ENCODE results near the gene PTPRM. TPM values are rescaled to one million over a fixed set of nuclear protein-coding genes. Genes with fewer than 3 reads are reported as not detected.

Gene PTPRM
- total RNA-seq, 1 experiment from 2014 or later = 14.5 TPM

DNA sequence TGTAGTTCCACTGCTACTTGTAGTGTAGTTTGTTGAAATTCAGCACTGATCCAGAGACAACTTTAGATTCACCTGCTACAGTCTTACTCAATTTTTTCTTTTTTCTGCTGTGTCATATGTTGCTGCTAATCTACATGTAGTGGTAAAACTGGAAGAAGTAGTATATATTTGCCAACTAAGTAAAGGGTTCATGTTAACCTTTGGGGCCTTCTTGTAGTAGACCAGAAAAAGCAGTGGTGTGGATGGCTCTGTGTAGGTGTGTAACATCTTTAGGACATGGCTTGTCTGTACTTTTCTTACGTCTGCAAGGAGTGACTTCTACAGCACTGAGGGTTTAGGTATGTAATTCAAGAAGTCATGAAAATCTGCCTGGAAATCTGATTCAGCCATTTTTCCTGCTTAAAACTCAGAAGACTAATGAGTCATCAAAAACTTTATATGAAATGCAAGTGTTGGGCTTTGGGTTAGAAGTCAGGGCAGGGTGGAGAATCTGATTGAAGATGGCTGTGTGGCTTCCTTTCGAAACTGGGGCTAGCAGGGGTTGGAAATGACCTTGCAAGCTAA lies 8.4 kb downstream of the PTPRM start:
- no peaks in the 10 kb centered on the region for H4K20me1 ChIP-seq (ENCODE audit: insufficient read depth)
- DNase-seq (ENCODE audit: low read depth, low spot score) = no peak
- no peak for TF ChIP-seq YY1 (IDR thresholded peaks at IDR 0.05; ENCODE audit: extremely low read depth, insufficient replicate concordance, low read depth, low read length)
- no peak for TF ChIP-seq EGR1 (IDR thresholded peaks at IDR 0.05; ENCODE audit: low read depth)
- no peak for TF ChIP-seq CBX3 (IDR thresholded peaks at IDR 0.05; ENCODE audit: low read depth)
- TF ChIP-seq SP1 (IDR thresholded peaks at IDR 0.05; ENCODE audit: low read depth) = no peak
- TF ChIP-seq EZH2 (IDR thresholded peaks at IDR 0.05) = no peak
- no peak for TF ChIP-seq ZBTB33 (IDR thresholded peaks at IDR 0.05; ENCODE audit: extremely low read depth, insufficient replicate concordance, low read length)
- no peak for TF ChIP-seq SRF (IDR thresholded peaks at IDR 0.05; ENCODE audit: low read depth)
- TF ChIP-seq ATF3 (IDR thresholded peaks at IDR 0.05) = no peak
- TF ChIP-seq ZNF274 (IDR thresholded peaks at IDR 0.05; ENCODE audit: low read depth, low read length) = no peak
- no peak for TF ChIP-seq JUND (IDR thresholded peaks at IDR 0.05)
- TF ChIP-seq POLR2A (IDR thresholded peaks at IDR 0.05; ENCODE audit: borderline replicate concordance, extremely low read depth, insufficient read depth, insufficient read length) = no peak
- TF ChIP-seq, protein P1, sequence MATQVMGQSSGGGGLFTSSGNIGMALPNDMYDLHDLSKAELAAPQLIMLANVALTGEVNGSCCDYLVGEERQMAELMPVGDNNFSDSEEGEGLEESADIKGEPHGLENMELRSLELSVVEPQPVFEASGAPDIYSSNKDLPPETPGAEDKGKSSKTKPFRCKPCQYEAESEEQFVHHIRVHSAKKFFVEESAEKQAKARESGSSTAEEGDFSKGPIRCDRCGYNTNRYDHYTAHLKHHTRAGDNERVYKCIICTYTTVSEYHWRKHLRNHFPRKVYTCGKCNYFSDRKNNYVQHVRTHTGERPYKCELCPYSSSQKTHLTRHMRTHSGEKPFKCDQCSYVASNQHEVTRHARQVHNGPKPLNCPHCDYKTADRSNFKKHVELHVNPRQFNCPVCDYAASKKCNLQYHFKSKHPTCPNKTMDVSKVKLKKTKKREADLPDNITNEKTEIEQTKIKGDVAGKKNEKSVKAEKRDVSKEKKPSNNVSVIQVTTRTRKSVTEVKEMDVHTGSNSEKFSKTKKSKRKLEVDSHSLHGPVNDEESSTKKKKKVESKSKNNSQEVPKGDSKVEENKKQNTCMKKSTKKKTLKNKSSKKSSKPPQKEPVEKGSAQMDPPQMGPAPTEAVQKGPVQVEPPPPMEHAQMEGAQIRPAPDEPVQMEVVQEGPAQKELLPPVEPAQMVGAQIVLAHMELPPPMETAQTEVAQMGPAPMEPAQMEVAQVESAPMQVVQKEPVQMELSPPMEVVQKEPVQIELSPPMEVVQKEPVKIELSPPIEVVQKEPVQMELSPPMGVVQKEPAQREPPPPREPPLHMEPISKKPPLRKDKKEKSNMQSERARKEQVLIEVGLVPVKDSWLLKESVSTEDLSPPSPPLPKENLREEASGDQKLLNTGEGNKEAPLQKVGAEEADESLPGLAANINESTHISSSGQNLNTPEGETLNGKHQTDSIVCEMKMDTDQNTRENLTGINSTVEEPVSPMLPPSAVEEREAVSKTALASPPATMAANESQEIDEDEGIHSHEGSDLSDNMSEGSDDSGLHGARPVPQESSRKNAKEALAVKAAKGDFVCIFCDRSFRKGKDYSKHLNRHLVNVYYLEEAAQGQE (IDR thresholded peaks at IDR 0.05; ENCODE audit: low read depth) = no peak
- TF ChIP-seq FOSL1 (IDR thresholded peaks at IDR 0.05; ENCODE audit: low read depth) = no peak
- TF ChIP-seq MAX (IDR thresholded peaks at IDR 0.05) = no peak
- TF ChIP-seq, protein P2, sequence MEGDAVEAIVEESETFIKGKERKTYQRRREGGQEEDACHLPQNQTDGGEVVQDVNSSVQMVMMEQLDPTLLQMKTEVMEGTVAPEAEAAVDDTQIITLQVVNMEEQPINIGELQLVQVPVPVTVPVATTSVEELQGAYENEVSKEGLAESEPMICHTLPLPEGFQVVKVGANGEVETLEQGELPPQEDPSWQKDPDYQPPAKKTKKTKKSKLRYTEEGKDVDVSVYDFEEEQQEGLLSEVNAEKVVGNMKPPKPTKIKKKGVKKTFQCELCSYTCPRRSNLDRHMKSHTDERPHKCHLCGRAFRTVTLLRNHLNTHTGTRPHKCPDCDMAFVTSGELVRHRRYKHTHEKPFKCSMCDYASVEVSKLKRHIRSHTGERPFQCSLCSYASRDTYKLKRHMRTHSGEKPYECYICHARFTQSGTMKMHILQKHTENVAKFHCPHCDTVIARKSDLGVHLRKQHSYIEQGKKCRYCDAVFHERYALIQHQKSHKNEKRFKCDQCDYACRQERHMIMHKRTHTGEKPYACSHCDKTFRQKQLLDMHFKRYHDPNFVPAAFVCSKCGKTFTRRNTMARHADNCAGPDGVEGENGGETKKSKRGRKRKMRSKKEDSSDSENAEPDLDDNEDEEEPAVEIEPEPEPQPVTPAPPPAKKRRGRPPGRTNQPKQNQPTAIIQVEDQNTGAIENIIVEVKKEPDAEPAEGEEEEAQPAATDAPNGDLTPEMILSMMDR (IDR thresholded peaks at IDR 0.05 in 2 of 3, conservative IDR thresholded peaks at IDR 0.05 in 1 of 3; ENCODE audit: borderline replicate concordance in 1 of 3, insufficient read depth in 1 of 3, low read depth in 2 of 3, low read length in 2 of 3) = no peak
- TF ChIP-seq POLR2AphosphoS5 (IDR thresholded peaks at IDR 0.05; ENCODE audit: low read depth, low read length) = no peak
- TF ChIP-seq ELF1 (IDR thresholded peaks at IDR 0.05; ENCODE audit: borderline replicate concordance, low read depth) = no peak
- TF ChIP-seq ZFX (IDR thresholded peaks at IDR 0.05) = no peak
- no peak for TF ChIP-seq TCF7L2 (IDR thresholded peaks at IDR 0.05; ENCODE audit: borderline replicate concordance, extremely low read depth, insufficient read depth, insufficient read length)
- ATAC-seq = no peak
- H3K79me2 ChIP-seq (ENCODE audit: insufficient read depth, low read length) = no peaks in the 10 kb centered on the region
- no peak overlapping the region for H2AFZ ChIP-seq (ENCODE audit: low read depth, low read length, poor library complexity, severe bottlenecking)
- RAD21 ChIA-PET (ENCODE audit: low non-redundant PET in 1 of 2, low total read pairs in 2 of 2, uncharacterized antibody in 2 of 2, unreplicated experiment in 2 of 2) = no interaction called here
- no peak overlapping the region for H3K4me2 ChIP-seq (ENCODE audit: low read length)
- H3K27ac ChIP-seq (ENCODE audit: low read depth, low read length) = no peak overlapping the region
- intact Hi-C loops (cut with micrococcal nuclease) = no loop called here
- H3K27me3 ChIP-seq (ENCODE audit: insufficient read depth, low read length) = no peaks in the 10 kb centered on the region
- no peak overlapping the region for H3K9ac ChIP-seq (ENCODE audit: low read length)
- no peaks in the 10 kb centered on the region for H3K9me3 ChIP-seq (ENCODE audit: control insufficient read depth in 1 of 2, insufficient read depth in 1 of 2, low read depth in 1 of 2, low read length in 2 of 2)
- no peak overlapping the region for H3K4me3 ChIP-seq (replicated peaks in 1 of 2; ENCODE audit: low read depth in 1 of 2, low read length in 2 of 2)
- CTCF ChIA-PET = no interaction called here
- no peaks in the 10 kb centered on the region for H3K36me3 ChIP-seq (ENCODE audit: control insufficient read depth in 1 of 2, insufficient read depth in 2 of 2, low read length in 2 of 2)
- no peaks in the 10 kb centered on the region for H3K4me1 ChIP-seq (ENCODE audit: control insufficient read depth in 1 of 2, insufficient read depth in 2 of 2, low read length in 2 of 2)
- no peaks in the 10 kb centered on the region for H3K9me2 ChIP-seq (ENCODE audit: insufficient read depth)
- BruUV-seq (replicated peaks) = no TSS peak
- POLR2A ChIA-PET = no interaction called here

All from HCT116 (cell line).